Activated CD8-positive, alpha-beta memory T cell treated with anti-CD3 and anti-CD28 coated beads for 4 hours (primary cell): Measurements from ENCODE around the gene TSPEAR.
"Not testable (repeated sequence)": the region's sequence is repeated elsewhere in the genome, so short reads cannot be mapped to it uniquely, and the experiment has no call there.

Source experiments
- DNase-seq, 2 donors: peaks; one replicate each; pipeline ENCODE4 v3.0.0-alpha.2; 2020; ENCODE audit warnings: low read depth in 2 of 2

Gene TSPEAR

GRCh38 chr21:44590897-44591800, 120.2 kb downstream of the TSPEAR start:
- not testable (repeated sequence) for DNase-seq

DNA sequence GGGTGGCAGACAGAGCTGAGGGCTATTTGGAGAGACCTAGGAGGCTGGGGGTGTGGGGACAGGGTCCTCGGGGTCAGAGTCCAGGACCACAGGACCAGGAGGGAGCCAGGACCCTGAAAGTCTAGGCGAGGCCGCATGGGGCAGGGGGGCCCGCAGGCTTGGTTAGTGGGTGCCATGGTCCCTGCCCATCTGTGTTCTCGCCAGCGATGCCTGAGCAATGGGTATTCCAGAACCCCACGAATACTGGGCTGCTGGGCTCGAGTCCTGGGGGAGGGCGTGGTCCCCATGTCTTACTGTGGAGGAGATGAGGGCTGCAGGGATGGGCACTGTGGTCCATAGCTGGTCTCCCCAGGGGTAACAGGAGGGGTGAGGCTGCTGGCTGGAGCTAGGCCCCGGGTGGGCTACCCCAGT, 121.1 kb downstream of the TSPEAR start:
- DNase-seq: no peak

- no peak for DNase-seq
Observed at GRCh38 chr21:44589586-44590305, 121.6 kb downstream of the TSPEAR start.

GRCh38 chr21:44589094-44589493, 122.3 kb downstream of the TSPEAR start:
- no peak for DNase-seq

- DNase-seq: no peak
Observed at GRCh38 chr21:44585892-44586291, 125.5 kb downstream of the TSPEAR start.

DNA sequence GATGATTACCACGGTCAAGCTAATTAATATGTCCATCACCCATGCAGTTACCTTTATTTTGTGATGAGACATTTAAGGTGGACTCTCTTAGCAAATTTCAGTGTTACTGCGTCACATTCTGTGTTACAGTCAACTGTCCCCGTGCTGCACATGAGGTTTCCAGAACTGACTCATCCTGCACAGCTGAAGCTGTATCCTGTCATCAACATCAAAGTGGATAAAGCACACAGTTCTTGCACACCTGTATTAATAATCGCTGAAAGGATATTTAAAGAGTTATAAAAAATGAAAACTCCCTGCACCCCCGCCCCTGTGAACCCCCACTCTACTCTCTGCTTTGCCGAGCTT, 127.6 kb downstream of the TSPEAR start:
- no peak for DNase-seq

- DNase-seq: no peak
Observed at GRCh38 chr21:44583089-44583799, 128.1 kb downstream of the TSPEAR start.

DNA sequence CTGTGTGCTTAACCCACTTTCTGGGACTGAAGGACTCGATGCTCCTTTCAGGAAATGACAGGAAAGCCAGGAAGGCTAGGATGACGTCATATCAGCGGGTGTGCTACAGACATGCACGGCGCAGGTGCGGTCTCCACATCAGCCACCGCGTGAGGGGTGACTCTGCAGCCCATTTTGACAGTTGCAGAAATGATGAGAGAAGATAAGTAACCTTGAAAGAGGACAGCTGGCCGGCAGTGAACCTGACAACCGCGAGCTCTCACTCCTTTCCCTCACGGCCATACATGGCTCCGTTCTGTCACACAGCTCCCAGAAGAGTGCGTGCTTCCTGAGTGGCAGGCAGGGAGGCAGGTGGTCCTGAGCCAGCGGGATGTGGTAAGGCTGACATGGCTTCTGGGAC, 129.3 kb downstream of the TSPEAR start:
- no peak for DNase-seq

- no peak for DNase-seq
Observed at GRCh38 chr21:44581158-44581557, 130.2 kb downstream of the TSPEAR start.

- not testable (repeated sequence) for DNase-seq
Observed at GRCh38 chr21:44580231-44580821, 131.0 kb downstream of the TSPEAR start, which contains the start of gene KRTAP10-5. TSS of gene KRTAP10-5 (minus strand) at chr21:44580604. CDS start at chr21:44580578, 26 bp downstream.

DNA sequence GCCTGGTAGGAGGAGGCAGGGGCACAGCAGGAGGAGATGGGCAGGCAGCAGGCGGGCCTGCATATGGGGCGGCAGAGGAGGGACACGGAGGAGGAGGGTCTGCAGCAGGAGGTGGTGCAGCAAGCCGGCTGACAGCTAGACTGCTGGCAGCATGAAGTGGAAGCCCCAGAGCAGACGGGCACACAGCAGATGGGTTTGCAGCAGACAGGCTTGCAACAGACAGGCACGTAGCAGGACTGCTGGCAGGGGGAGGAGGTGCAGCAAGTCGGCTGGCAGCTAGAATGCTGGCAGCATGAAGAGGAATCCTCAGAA, 131.6 kb downstream of the TSPEAR start:
- no peak for DNase-seq

DNA sequence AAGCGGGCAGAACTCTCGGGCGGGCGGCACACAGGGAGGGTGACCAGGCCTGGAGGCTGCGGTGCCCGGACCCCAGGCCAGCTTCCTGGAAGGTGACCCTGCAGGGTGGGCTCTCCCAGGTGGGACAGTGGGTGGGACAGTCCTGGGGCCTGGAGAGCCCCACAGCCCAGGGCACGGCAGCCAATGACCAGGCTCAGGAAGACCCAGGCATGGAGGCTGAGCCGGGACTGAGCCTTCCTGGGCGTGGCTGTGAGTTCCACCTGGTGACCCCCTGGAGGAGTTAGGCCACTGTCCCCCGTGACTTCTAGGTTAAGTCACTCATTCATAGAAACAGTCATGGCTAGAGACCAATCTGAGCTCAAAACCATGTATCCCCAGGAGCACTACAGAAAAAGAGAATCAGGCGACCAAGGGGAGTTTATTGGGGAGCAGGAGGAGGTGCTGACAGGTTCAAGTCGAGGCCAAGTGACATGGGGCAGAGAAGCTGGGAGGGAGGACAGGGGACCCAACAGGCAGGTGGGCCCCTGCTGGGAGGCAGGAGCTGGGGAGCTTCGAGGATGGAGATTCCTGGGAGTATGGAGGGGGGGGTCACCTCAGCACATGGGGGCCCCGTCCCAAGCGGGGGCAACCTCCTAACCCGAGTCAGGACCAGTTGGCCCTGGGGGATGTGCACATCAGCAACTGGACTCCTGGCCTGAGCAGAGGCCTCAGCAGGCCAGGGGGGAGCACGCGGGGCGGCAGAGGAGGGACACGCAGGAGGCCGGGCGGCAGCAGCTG, 132.1 kb downstream of the TSPEAR start:
- no peak for DNase-seq

GRCh38 chr21:44578371-44579055, 132.9 kb downstream of the TSPEAR start:
- no peak for DNase-seq

- no peak for DNase-seq
Observed at GRCh38 chr21:44576025-44576420, 135.3 kb downstream of the TSPEAR start.

DNA sequence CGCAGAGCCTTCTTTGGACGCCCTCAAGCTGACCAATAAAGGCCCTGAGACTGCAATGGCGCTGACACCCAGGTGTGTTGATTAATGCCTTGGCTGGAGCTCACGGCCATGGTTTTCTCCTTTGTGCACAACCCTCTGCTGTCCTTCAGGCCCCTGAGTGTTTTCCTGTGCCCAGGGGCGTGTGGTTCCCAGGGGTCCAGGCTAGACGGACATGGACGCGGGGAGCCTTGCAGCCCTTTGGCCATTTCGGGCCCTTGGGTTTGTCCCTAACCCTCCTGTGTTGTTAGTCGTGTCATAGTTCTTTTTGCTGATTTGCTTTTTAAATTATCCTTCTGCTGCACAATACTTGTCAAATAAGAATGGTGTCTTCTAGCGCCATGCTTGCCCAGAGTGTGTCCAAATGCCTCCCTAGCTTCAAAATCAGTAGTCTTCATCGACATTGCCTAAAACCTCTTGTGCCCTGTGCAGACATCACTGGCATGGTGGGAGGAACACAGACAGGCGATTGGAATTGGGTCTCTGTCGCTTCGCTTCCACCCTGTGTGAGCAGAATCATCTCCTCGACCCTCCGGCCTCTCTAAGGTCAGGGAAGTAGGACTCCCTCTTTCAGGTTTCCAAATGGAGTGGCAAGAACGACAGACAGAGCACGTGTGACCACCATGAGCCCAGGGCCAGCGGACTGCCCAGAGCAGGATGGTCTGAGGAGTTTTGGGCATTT, 135.9 kb downstream of the TSPEAR start:
- DNase-seq: no peak

- no peak for DNase-seq
Observed at GRCh38 chr21:44574457-44575306, 136.7 kb downstream of the TSPEAR start.

DNA sequence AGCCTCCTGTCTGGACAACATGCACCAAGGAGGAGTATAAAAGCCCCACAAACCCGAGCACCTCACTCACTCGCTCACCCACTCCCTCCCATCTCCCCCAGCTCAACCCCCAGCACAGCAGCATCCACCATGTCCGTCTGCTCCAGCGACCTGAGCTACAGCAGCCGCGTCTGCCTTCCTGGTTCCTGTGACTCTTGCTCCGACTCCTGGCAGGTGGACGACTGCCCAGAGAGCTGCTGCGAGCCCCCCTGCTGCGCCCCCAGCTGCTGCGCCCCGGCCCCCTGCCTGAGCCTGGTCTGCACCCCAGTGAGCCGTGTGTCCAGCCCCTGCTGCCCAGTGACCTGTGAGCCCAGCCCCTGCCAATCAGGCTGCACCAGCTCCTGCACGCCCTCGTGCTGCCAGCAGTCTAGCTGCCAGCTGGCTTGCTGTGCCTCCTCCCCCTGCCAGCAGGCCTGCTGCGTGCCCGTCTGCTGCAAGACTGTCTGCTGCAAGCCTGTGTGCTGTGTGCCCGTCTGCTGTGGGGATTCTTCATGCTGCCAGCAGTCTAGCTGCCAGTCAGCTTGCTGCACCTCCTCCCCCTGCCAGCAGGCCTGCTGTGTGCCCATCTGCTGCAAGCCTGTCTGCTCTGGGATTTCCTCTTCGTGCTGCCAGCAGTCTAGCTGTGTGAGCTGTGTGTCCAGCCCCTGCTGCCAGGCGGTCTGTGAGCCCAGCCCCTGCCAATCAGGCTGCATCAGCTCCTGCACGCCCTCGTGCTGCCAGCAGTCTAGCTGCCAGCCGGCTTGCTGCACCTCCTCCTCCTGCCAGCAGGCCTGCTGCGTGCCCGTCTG, 137.5 kb downstream of the TSPEAR start, which contains the start of gene KRTAP10-4:
Gene KRTAP10-4, plus strand, starts transcription at position 100 of the 827 bp plus-strand sequence. Its CDS starts 30 bp downstream, at position 130.
- not testable (repeated sequence) for DNase-seq

DNA sequence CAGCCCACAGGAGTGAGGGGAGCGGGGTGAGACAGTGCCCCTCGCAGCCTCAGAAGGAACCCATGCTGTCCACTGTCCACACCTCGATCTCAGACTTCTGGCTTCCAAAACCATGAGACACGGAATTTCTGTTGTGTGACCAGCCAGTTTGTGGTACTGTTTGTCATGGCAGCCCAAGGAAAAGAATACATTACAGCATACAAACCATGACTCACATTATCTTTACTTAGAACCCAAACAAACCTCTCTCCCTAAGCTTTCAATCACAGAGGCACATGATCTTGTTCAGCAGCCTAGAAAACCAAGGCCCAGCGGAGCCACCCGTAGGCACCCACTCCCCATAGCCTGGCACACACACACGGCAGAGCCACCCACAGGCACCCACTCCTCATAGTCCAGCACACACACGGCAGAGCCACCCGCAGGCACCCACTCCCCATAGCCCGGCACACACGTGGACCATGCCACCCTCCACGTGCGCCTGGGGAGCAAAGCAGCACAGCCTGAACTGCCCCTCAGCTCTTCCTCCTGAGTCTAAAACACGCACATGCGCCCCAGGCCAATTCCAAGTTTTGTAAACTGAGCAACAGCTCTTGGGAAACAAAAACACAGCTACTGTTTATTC, 138.3 kb downstream of the TSPEAR start:
- no peak for DNase-seq
